Glutamatergic neuron (in vitro differentiated cells): ENCODE measurements around the gene RAI1. TPM values are rescaled to one million over a fixed set of nuclear protein-coding genes. Genes with fewer than 3 reads are reported as not detected.

Source experiments
- DNase-seq: peaks from one replicate; pipeline ENCODE4 v3.0.0; 2022
- H3K27ac Mint-ChIP-seq: one replicate; pipeline ENCODE4 v1.8.0; 2020; ENCODE audit warnings: mild to moderate bottlenecking, mixed read lengths, inconsistent platforms; ENCODE audit not compliant: unreplicated experiment
- H3K27me3 Mint-ChIP-seq: one replicate; pipeline ENCODE4 v1.8.0; 2020; ENCODE audit warnings: mild to moderate bottlenecking, moderate library complexity, mixed read lengths, inconsistent platforms; ENCODE audit not compliant: unreplicated experiment
- H3K36me3 Mint-ChIP-seq: one replicate; pipeline ENCODE4 v1.8.0; 2020; ENCODE audit warnings: mild to moderate bottlenecking, mixed read lengths, inconsistent platforms; ENCODE audit not compliant: unreplicated experiment
- H3K4me1 Mint-ChIP-seq: one replicate; pipeline ENCODE4 v1.8.0; 2020; ENCODE audit warnings: mild to moderate bottlenecking, low read depth, mixed read lengths, inconsistent platforms; ENCODE audit not compliant: unreplicated experiment
- H3K4me3 Mint-ChIP-seq: one replicate; pipeline ENCODE4 v1.8.0; 2020; ENCODE audit warnings: mild to moderate bottlenecking, mixed read lengths, inconsistent platforms; ENCODE audit not compliant: unreplicated experiment
- H3K9me3 Mint-ChIP-seq: one replicate; pipeline ENCODE4 v1.8.0; 2020; ENCODE audit warnings: mild to moderate bottlenecking, moderate library complexity, mixed read lengths, inconsistent platforms; ENCODE audit not compliant: unreplicated experiment
- total RNA-seq: library from RNA; stranded (reverse); fragmentation: NEBNext Ultra II Directional; extraction: Animal tissue kit (Norgen Biotek cat#: 25700); gene quantifications from one replicate; pipeline ENCODE4 v1.2.1, GENCODE V29; 2021; ENCODE audit not compliant: unreplicated experiment
- TF ChIP-seq, protein P1 (sequence below): fragments of 200-600 bp; sonication (generic); IDR thresholded peaks from one replicate; pipeline ENCODE4 v1.5.0; 2021; ENCODE audit not compliant: partially characterized antibody, unreplicated experiment

Gene RAI1
- total RNA-seq, 1 donor from 2014 or later, result 70.2 TPM

- Mint-ChIP-seq H3K36me3 (peaks cover 4% of the 10 kb centered on the region), H3K4me1 (peaks cover 40% of the 10 kb centered on the region), H3K27me3 (peaks cover 14% of the 10 kb centered on the region), H3K4me3 (no peak overlapping the region), H3K9me3 (peaks cover 18% of the 10 kb centered on the region), H3K27ac (no peak overlapping the region)
- TF ChIP-seq, protein P1, sequence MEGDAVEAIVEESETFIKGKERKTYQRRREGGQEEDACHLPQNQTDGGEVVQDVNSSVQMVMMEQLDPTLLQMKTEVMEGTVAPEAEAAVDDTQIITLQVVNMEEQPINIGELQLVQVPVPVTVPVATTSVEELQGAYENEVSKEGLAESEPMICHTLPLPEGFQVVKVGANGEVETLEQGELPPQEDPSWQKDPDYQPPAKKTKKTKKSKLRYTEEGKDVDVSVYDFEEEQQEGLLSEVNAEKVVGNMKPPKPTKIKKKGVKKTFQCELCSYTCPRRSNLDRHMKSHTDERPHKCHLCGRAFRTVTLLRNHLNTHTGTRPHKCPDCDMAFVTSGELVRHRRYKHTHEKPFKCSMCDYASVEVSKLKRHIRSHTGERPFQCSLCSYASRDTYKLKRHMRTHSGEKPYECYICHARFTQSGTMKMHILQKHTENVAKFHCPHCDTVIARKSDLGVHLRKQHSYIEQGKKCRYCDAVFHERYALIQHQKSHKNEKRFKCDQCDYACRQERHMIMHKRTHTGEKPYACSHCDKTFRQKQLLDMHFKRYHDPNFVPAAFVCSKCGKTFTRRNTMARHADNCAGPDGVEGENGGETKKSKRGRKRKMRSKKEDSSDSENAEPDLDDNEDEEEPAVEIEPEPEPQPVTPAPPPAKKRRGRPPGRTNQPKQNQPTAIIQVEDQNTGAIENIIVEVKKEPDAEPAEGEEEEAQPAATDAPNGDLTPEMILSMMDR, result no peak
- DNase-seq, result no peak
Observed at GRCh38 chr17:17666111-17666714, 15.0 kb upstream of the RAI1 start.

DNA sequence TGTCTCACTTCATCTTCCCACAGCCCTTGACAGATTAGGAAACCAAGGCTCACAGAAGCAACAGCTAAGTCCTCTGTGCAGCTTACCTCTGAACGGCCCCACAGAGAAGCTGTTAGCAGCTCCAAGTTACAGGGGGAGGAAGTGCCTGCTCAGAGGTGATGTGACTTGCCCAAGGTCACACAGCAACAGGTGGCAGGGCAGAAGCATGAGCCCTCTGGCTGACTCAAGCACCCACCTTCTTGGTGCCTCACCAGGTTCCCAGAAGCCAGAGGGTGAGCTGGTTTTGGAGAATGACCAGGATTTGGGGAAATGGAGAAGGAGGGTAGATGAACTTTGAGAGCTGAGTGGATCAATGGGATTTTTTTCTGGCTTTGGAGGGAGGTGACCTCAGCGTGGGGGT is 14.0 kb upstream of the RAI1 start:
- H3K27ac Mint-ChIP-seq, result peak overlapping the region; percentile 55
- H3K27me3 Mint-ChIP-seq, result peaks cover 14% of the 10 kb centered on the region
- no peak overlapping the region for H3K4me3 Mint-ChIP-seq

DNA sequence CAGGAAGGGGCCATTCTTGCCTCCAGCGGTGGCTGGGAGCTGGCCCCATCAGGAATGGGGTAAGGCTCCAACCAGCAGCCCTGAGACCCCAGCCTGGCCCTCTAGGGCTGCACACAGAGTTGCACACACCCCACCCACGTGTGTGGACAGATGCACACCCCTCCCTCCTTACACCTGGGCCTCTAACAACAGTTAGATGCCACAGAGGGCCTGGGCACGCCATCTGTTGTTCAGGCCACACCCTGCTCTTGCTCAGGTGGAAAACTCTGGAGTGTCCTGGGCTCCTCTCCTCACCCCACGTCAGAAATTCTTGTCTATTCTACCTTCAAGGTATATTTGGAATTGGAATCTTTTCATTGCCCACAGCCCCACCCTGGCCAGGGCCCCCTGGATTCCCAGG is 13.3 kb upstream of the RAI1 start:
- no peak overlapping the region for H3K4me3 Mint-ChIP-seq
- H3K36me3 Mint-ChIP-seq, result no peaks in the 10 kb centered on the region
- H3K27ac Mint-ChIP-seq, result peak overlapping the region; percentile 55
- peaks cover 41% of the 10 kb centered on the region for H3K4me1 Mint-ChIP-seq
- peaks cover 16% of the 10 kb centered on the region for H3K9me3 Mint-ChIP-seq
- H3K27me3 Mint-ChIP-seq, result peaks cover 14% of the 10 kb centered on the region
- TF ChIP-seq, protein P1, result no peak
- DNase-seq, result no peak

More for the DNA sequence above, 14.0 kb upstream of the RAI1 start:
- no peak for DNase-seq
- Mint-ChIP-seq H3K9me3 (peaks cover 16% of the 10 kb centered on the region), H3K4me1 (peaks cover 41% of the 10 kb centered on the region), H3K36me3 (peaks cover 4% of the 10 kb centered on the region)
- TF ChIP-seq, protein P1, result no peak

DNA sequence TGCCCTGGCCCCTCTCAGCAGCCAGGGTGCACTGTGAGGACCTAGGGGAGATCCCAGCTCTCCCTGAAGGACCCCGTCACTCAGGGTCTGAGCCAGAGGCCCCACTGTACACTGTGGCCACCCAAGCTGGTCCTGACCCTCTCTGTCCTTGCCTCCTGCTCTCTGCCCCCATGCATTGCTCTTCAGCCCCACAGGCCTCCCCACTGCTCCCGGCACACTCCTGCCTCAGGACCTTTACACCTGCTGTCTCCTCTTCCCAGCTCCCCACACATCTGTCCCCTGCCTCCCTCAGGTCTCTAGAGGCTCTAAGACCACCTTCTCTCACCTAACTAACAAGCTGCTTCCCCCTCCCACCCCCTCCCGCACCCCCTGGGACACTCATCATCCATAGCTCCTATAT is 12.9 kb upstream of the RAI1 start:
- Mint-ChIP-seq H3K27ac (peak overlapping the region; percentile 95), H3K27me3 (peaks cover 14% of the 10 kb centered on the region), H3K4me1 (peaks cover 40% of the 10 kb centered on the region)

More for the DNA sequence above, 12.9 kb upstream of the RAI1 start:
- peaks cover 15% of the 10 kb centered on the region for H3K9me3 Mint-ChIP-seq
- no peak for DNase-seq
- peak overlapping the region; percentile 14 for H3K4me3 Mint-ChIP-seq
- no peaks in the 10 kb centered on the region for H3K36me3 Mint-ChIP-seq
- TF ChIP-seq, protein P1, result no peak
